ENCODE results near the gene CHCHD5. TPM values are rescaled to one million over a fixed set of nuclear protein-coding genes. Genes with fewer than 3 reads are reported as not detected.

Gene CHCHD5
- total and polyA plus RNA-seq, 4 donors: 5.0 to 59.9 (median 21.2) TPM

DNA sequence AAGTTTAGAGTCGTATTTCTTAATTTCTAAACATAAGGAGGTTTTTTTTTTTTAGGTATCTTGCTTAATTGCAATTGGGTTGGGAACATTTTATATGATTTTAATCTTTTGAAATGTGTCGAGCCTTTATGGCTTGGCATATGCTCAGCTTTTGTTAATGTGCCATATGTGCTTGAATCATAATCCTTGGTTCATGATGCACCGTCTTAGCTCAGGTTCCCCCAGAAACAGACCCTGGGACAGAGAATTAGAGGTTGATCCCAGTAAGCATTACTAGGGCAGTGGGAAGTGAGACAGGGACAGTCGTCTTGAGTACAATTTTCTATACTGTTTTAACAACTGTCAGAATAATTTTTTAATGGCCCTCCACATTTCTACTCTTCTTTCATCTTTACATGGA is 9.3 kb downstream of the CHCHD5 start (continued):
- TF ChIP-seq, protein P1, sequence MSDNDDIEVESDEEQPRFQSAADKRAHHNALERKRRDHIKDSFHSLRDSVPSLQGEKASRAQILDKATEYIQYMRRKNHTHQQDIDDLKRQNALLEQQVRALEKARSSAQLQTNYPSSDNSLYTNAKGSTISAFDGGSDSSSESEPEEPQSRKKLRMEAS (IDR thresholded peaks at IDR 0.05): no peak
- TF ChIP-seq NR2F2 (IDR thresholded peaks at IDR 0.05) (no peak), ZBTB33 (IDR thresholded peaks at IDR 0.05) (no peak), GABPA (IDR thresholded peaks at IDR 0.05 in 1 of 2, conservative IDR thresholded peaks at IDR 0.05 in 1 of 2) (no peak), TAF1 (conservative IDR thresholded peaks at IDR 0.05) (no peak), HNF4A (conservative IDR thresholded peaks at IDR 0.05) (no peak), RXRA (IDR thresholded peaks at IDR 0.05) (no peak), FOXA2 (IDR thresholded peaks at IDR 0.05) (no peak)
- TF ChIP-seq, protein P2, sequence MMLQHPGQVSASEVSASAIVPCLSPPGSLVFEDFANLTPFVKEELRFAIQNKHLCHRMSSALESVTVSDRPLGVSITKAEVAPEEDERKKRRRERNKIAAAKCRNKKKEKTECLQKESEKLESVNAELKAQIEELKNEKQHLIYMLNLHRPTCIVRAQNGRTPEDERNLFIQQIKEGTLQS (IDR thresholded peaks at IDR 0.05): no peak

GRCh38 chr2:112597537-112598322 is 13.3 kb downstream of the CHCHD5 start:
- DNase-seq (ENCODE audit: low spot score): no peak
- no peak overlapping the region for H3K4me3 ChIP-seq (ENCODE audit: low read depth in 1 of 3, low read length in 3 of 3)
- no peak overlapping the region for H3K27ac ChIP-seq (ENCODE audit: low read depth in 1 of 2, low read length in 2 of 2)
- H3K4me1 ChIP-seq (ENCODE audit: control insufficient read depth in 4 of 4, insufficient read depth in 4 of 4, low read length in 3 of 4): peaks cover 0 to 9% (median 1%) of the 10 kb centered on the region in 4 donors
- WGBS: 98% methylated on average over 10 of the region's 10 CpGs
- TF ChIP-seq YY1 (IDR thresholded peaks at IDR 0.05) (no peak), FOXA2 (IDR thresholded peaks at IDR 0.05) (no peak), RAD21 (IDR thresholded peaks at IDR 0.05) (no peak), HNF4G (IDR thresholded peaks at IDR 0.05) (no peak), GABPA (IDR thresholded peaks at IDR 0.05 in 1 of 2, conservative IDR thresholded peaks at IDR 0.05 in 1 of 2) (no peak), NR2F2 (IDR thresholded peaks at IDR 0.05) (no peak), JUND (IDR thresholded peaks at IDR 0.05) (no peak)
- TF ChIP-seq, protein P1 (IDR thresholded peaks at IDR 0.05): no peak
- TF ChIP-seq, protein P3, sequence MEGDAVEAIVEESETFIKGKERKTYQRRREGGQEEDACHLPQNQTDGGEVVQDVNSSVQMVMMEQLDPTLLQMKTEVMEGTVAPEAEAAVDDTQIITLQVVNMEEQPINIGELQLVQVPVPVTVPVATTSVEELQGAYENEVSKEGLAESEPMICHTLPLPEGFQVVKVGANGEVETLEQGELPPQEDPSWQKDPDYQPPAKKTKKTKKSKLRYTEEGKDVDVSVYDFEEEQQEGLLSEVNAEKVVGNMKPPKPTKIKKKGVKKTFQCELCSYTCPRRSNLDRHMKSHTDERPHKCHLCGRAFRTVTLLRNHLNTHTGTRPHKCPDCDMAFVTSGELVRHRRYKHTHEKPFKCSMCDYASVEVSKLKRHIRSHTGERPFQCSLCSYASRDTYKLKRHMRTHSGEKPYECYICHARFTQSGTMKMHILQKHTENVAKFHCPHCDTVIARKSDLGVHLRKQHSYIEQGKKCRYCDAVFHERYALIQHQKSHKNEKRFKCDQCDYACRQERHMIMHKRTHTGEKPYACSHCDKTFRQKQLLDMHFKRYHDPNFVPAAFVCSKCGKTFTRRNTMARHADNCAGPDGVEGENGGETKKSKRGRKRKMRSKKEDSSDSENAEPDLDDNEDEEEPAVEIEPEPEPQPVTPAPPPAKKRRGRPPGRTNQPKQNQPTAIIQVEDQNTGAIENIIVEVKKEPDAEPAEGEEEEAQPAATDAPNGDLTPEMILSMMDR (IDR thresholded peaks at IDR 0.05; ENCODE audit: low read depth, low read length, missing input control): no peak
- H3K36me3 ChIP-seq (ENCODE audit: control insufficient read depth in 4 of 4, insufficient read depth in 3 of 4, low read depth in 1 of 4, low read length in 3 of 4): no peaks in the 10 kb centered on the region
- no peak overlapping the region for H3K9ac ChIP-seq (ENCODE audit: low read depth in 1 of 2, low read length in 2 of 2)
- H3K9me3 ChIP-seq (ENCODE audit: control insufficient read depth in 4 of 4, low read length in 3 of 4): no peaks in the 10 kb centered on the region
- H3K27me3 ChIP-seq (ENCODE audit: control insufficient read depth in 4 of 4, insufficient read depth in 4 of 4, low read length in 3 of 4): no peaks in the 10 kb centered on the region

DNA sequence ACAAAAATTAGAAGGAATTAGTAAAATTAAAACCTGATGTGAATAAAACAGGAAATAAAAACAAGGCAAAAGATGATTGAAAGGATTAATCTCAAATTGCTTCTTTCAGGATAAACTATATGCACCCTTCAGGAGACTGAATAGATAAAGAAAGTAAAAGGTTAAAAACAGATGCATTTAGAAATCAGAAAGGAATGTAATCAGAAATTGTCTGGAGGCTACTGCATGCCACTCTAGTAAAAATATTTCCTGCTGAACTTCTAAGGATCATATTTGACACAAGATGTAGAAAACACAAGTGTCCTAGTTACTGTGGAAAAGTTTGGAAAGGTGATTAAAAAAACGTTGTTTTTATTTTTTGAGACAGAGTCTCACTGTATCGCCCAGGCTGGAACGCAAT is 16.2 kb downstream of the CHCHD5 start:
- Histone ChIP-seq H3K27ac (ENCODE audit: low read depth in 1 of 2, low read length in 2 of 2) (no peak overlapping the region), H3K27me3 (ENCODE audit: control insufficient read depth in 4 of 4, insufficient read depth in 4 of 4, low read length in 3 of 4) (no peaks in the 10 kb centered on the region), H3K36me3 (ENCODE audit: control insufficient read depth in 4 of 4, insufficient read depth in 3 of 4, low read depth in 1 of 4, low read length in 3 of 4) (no peaks in the 10 kb centered on the region), H3K9ac (ENCODE audit: low read depth in 1 of 2, low read length in 2 of 2) (no peak overlapping the region), H3K4me3 (ENCODE audit: low read depth in 1 of 3, low read length in 3 of 3) (no peak overlapping the region), H3K4me1 (ENCODE audit: control insufficient read depth in 4 of 4, insufficient read depth in 4 of 4, low read length in 3 of 4) (peaks cover 0 to 15% (median 8%) of the 10 kb centered on the region in 4 donors), H3K9me3 (ENCODE audit: control insufficient read depth in 4 of 4, low read length in 3 of 4) (no peaks in the 10 kb centered on the region)
- 86% methylated on average over 3 of the region's 3 CpGs for WGBS
- no peak for TF ChIP-seq HNF4A (conservative IDR thresholded peaks at IDR 0.05)
- TF ChIP-seq SP1 (IDR thresholded peaks at IDR 0.05): no peak
- DNase-seq (ENCODE audit: low spot score): no peak
